HG02870 (cell line): ENCODE results near the gene GPN3.
"Not testable (repeated sequence)": the region's sequence is repeated elsewhere in the genome, so short reads cannot be mapped to it uniquely, and the experiment has no call there.

Experiments
- ATAC-seq: cut with Tn5 transposase; IDR thresholded peaks from one replicate; pipeline ENCODE4 v1.9.1; 2021; ENCODE audit warnings: mild to moderate bottlenecking, moderate library complexity; ENCODE audit not compliant: unreplicated experiment

GPN3 gene

DNA sequence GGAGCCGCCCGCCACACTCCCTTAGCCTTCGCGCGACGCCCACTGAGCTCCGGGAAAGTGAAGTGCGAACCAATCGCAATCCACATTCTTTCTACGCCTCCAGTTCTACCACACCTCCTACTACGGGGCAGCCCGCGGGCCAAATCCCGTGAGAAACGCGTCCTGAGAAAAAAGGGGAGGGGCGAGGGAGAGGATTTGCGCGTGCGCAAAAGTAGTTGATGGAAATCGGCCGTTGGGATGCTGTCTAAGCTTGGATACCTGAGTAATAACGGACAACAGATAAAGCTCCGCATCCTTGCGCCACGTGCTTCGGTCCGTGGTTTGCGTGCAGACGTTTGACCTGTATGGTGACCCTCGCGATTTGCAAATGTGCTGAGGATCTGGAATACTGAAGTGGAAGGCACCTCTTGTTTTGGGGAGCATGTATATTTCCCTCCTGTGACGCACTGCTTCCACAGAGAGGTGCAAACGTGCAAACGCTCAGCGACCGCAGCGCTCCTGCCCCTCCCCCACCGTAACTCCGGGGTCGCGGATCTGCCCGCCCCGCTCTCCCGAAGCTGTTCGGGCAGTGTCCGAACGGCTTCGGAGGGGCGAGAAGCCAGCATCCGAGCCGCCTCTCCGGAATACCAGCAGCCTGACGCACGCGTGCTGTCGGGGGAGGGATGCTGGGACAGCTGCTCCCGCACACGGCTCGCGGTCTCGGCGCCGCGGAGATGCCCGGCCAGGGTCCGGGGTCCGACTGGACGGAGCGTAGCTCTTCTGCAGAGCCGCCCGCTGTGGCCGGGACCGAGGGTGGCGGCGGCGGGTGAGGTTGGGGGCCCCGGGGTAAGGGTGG lies at the start of gene GPN3, which contains the start of gene FAM216A:
TSS of gene GPN3 (minus strand) at position 44 of the 835 bp plus-strand sequence. CDS start 54 bp downstream, outside the sequence.
TSS of gene FAM216A (plus strand) at position 632 of the 835 bp plus-strand sequence. CDS start at position 663, 31 bp downstream.
- ATAC-seq: peak; percentile 66

GRCh38 chr12:110516995-110517394 lies 48.9 kb upstream of the GPN3 start:
- no peak for ATAC-seq

GRCh38 chr12:110514363-110514762 lies 46.3 kb upstream of the GPN3 start:
- no peak for ATAC-seq

GRCh38 chr12:110513842-110514241 lies 45.8 kb upstream of the GPN3 start:
- no peak for ATAC-seq

GRCh38 chr12:110508071-110508586 lies 40.1 kb upstream of the GPN3 start:
- no peak for ATAC-seq

DNA sequence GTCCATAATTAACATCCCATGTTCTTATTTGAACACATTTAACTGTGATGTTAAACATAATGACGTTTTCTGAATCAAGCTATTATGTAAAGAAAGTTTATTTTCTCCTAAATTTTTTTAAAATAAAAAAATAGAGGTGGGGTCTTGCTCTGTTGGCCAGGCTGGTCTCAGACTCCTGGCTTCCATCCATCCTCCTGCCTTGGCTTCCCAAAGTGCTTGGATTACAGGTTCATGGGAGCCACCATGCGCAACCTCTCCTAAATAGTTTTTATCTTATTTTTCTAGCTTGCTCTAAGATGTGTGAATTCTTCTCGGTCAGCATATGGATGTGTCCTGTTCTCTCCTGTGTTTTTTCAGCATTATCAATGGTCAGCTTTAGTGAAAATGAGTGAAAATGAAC lies 37.3 kb upstream of the GPN3 start:
- no peak for ATAC-seq

DNA sequence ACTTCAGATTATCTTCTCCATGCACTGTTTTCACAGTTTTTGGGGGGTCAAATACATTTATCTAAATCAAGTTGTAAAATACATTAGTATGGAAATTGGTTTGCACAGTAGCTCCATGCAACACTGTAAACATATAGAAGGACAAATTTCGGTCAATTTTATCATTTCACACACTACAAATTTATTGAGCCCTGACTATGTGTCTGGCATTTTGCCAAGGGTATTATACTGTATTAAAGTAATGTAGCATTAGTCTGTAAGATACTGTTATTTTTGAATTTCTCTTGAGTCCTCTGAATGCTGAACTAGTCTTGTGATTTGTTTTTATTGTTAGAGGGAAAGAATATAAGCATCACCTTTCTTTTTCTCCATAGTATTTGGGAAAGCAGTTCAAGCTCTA lies 35.4 kb upstream of the GPN3 start:
- no peak for ATAC-seq

- ATAC-seq: peak; percentile 86
These were observed 34.0 kb upstream of the GPN3 start, which contains the start of the genes RAD9B and VPS29 for GRCh38 chr12:110501752-110502738. Gene RAD9B (plus strand): TSS chr12:110502331. CDS start chr12:110502338, 7 bp downstream. Gene VPS29 (minus strand): TSS chr12:110502111. CDS start chr12:110502051, 60 bp downstream.

DNA sequence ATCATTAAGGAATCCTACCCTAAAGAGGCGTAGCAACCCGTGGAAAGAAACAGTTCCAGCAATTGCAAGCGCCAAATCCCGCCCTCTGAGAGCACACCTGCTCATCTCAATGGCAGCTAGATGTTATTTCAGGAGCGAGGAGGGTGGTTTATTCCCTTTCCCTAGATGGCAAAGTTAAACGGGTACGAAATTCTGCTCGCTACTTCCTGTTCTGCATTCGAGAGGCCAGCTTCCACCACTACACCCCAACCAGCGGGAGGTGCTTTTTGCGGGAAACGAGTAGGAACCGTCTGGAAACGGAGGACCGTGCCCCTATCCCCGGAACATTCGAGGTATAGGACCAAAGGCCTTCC lies 33.3 kb upstream of the GPN3 start:
- peak; percentile 15 for ATAC-seq

DNA sequence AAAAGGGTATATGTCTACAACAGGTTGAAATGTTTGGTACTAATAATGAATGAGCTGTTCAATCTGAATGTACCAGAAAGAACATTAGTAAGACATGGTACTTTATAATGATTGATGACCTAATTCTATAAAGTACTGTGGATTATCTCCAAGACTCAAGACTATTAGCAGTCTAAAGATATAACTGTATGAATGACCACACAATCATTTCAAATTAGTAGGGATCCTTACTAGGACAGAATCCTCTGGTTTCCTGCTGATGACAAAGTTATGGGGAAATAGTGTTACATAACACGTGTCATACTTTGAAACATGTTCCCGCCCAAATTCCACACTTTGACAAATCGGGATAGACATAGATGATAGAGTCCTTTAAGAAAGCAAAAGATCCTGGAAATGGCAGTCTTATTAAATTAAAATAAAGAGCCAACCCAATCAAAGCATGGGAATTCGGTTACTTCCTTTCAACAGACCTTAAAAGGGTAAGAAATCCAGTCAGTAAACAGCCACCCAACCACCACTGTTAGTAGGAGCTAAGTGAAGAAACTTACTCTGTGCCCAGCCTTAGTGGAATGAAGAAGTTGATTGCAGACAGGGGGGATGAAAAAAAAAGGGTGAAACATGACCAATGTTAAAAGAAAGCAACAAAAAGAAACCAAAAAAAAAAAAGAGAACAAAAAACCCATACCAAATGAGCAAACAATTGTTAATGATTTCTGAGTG lies 31.1 kb upstream of the GPN3 start:
- ATAC-seq: no peak

DNA sequence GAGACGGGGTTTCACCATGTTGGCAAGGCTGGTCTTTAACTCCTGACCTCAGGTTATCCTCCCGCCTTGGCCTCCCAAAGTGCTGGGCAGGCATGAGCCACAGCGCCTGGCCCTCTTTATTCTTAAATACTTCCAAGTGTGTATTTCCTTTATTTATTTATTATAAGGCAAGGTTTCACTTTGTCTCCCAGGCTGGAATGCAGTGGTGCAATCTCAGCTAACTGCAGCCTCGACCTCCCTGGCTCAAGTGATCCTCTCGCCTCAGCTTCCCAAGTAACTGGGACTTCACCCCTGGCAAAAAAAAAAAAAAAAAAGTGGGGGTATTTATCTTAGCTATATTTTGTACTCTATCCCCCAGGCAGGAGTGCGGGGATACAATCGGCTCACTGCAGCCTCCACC lies 7.4 kb upstream of the GPN3 start:
- ATAC-seq: no peak

- no peak for ATAC-seq
These were observed 227 bp downstream of the GPN3 start for GRCh38 chr12:110467847-110468213.

- no peak for ATAC-seq
These were observed 1.3 kb downstream of the GPN3 start for GRCh38 chr12:110466791-110467190.

DNA sequence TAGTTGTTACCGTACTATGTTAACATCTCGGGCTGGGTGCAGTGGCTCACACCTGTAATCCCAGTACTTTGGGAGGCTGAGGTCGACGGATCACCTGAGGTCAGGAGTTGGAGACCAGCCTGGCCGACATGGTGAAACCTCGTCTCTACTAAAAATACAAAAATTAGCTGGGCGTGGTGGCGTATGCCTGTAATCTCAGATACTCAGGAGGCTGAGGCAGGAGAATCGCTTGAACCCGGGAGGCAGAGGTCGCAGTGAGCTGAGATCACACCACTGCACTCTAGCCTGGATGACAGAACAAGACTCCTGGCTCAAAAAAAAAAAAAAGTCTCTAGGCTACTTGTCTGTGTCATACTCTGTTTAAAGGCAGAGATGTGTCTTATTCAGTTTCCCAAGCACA lies 2.3 kb downstream of the GPN3 start:
- ATAC-seq: not testable (repeated sequence)

DNA sequence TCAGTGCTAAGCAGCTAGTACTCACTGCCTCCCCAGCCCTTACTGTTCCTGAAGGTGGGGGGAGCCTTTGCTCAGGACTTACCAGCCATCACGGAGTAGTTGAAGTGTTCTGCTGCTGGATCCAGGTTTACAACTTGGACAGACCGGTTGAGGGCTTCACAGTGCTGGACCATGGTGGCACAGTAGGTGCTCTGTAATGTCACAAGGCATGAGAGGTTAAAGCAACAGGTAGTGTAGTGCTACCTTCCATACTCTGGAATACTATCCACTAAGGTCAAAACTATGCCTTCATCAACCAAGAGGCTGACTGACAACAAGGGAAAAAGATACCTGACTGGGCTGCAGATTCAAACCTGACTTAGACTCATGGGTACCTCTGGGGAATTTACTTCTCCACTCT lies 3.0 kb downstream of the GPN3 start:
- no peak for ATAC-seq

DNA sequence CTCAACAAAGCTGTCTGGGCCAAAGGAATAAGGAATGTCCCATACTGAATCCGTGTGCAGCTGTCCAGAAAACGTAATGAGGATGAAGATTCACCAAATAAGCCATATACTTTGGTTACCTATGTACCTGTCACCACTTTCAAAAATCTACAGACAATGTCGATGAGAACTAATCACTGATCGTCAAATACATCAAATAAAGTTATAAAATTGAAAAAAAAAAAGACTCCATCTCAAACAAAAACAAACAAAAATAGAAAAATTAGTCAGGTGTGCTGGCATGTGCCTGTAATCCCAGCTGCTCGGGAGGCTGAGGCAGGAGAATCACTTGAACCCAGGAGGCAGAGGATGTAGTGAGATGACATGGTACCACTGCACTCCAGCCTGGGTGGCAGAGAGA lies 6.9 kb downstream of the GPN3 start:
- ATAC-seq: not testable (repeated sequence)

DNA sequence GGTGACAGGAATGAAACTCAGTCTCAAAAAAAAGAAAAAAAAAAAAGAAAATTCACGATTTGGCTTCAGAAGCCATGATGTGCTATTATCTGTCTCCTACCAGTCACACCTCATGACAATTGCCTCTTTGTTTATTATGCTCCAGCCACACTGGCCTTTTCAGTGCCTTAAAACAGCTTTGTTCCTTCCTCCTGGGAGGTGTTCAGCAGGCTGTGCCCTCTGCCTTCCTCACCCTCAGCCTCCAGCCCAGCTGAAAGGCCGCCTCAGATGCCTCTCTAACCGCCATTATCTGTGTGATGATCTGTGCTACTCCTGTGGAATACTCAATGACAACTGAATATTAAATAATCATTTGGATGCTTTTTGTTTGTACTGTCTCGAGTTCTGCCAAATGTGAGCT lies 9.3 kb downstream of the GPN3 start:
- no peak for ATAC-seq

GRCh38 chr12:110453569-110454296 lies 14.3 kb downstream of the GPN3 start:
- ATAC-seq: no peak

DNA sequence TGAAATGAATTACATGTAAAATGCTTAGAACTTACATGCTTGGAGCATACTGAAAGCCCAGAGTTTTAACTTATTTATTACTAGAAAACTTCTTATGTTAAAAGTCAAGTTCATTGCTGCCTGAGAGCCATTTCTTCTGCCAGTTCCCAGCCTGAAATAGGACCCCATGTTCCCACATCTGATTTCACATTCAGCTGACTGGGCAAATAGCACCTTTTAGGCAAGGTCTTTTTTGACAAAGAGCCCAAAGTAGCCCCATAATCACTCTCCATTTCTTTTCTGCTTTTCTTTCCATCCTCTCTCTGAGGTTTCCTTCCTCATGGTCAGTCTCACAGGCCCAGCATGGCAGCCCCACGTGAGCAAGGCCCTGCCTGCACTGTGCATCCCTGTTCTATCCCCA lies 16.8 kb downstream of the GPN3 start:
- ATAC-seq: no peak
